Parathyroid adenoma (tissue), 2 donors: ENCODE results near the gene KCNG2.
"Not testable (repeated sequence)": the region's sequence is repeated elsewhere in the genome, so short reads cannot be mapped to it uniquely, and the experiment has no call there.

Experiments
- H2AFZ ChIP-seq: fragments of 300-600 bp; sonication (generic); one replicate; pipeline ENCODE4 v1.7.0; 2017; ENCODE audit warnings: antibody characterized with exemption, mild to moderate bottlenecking
- H3K27ac ChIP-seq: fragments of 300-600 bp; sonication (generic); one replicate; pipeline ENCODE4 v1.7.0; 2017
- H3K27me3 ChIP-seq: fragments of 300-600 bp; sonication (generic); one replicate; pipeline ENCODE4 v1.7.0; 2017; ENCODE audit warnings: low read length; ENCODE audit not compliant: control insufficient read depth, insufficient read depth
- H3K36me3 ChIP-seq: fragments of 300-600 bp; sonication (generic); one replicate; pipeline ENCODE4 v1.7.0; 2017; ENCODE audit warnings: low read length; ENCODE audit not compliant: control insufficient read depth, insufficient read depth
- H3K4me1 ChIP-seq: fragments of 300-600 bp; sonication (generic); one replicate; pipeline ENCODE4 v1.7.0; 2017; ENCODE audit warnings: control low read depth
- H3K4me2 ChIP-seq: fragments of 300-600 bp; sonication (generic); one replicate; pipeline ENCODE4 v1.7.0; 2017; ENCODE audit warnings: low read length
- H3K4me3 ChIP-seq: fragments of 300-600 bp; sonication (generic); one replicate; pipeline ENCODE4 v1.7.0; 2017; ENCODE audit warnings: low read depth, low read length
- H3K79me2 ChIP-seq: fragments of 300-600 bp; sonication (generic); one replicate; pipeline ENCODE4 v1.7.0; 2017; ENCODE audit warnings: control low read depth
- H3K9ac ChIP-seq: fragments of 300-600 bp; sonication (generic); one replicate; pipeline ENCODE4 v1.7.0; 2017; ENCODE audit warnings: mild to moderate bottlenecking
- H3K9me3 ChIP-seq: fragments of 300-600 bp; sonication (generic); one replicate; pipeline ENCODE4 v1.7.0; 2017; ENCODE audit warnings: low read length; ENCODE audit not compliant: control insufficient read depth
- TF ChIP-seq, protein P1 (sequence below): fragments of 300-600 bp; sonication (generic); IDR thresholded peaks from one replicate; pipeline ENCODE4 v1.7.0; 2017; ENCODE audit warnings: antibody characterized with exemption, mild to moderate bottlenecking
- donor health status: primary hyperparathyroidism.

The KCNG2 gene

DNA sequence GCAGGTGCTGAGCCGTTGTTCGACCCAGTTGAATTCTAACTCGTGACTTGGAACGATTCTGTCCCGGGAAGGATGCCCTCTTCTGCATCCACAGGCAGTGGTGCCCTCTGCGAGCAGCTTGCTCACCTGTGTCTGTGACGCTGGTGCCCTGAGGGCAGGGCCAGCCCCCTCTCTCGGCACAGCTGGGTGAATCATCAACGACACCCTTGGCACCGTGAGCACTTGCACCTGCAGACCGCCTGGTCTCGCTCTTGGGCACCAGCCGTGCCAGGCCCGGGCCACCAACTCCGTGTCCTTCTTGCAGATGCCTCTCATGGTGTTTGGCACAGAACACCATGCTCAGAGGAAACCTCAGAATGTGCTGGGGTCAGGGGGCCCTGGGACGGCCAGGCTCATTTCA, 78.8 kb downstream of the KCNG2 start:
- H3K4me3 ChIP-seq, result no peak overlapping the region
- H3K27ac ChIP-seq, result no peak overlapping the region
- H3K79me2 ChIP-seq, result no peaks in the 10 kb centered on the region
- H3K9me3 ChIP-seq, result no peaks in the 10 kb centered on the region
- H3K9ac ChIP-seq, result no peak overlapping the region
- no peaks in the 10 kb centered on the region for H3K4me1 ChIP-seq
- no peaks in the 10 kb centered on the region for H3K27me3 ChIP-seq
- no peak overlapping the region for H3K4me2 ChIP-seq
- H3K36me3 ChIP-seq, result no peaks in the 10 kb centered on the region
- TF ChIP-seq, protein P1, sequence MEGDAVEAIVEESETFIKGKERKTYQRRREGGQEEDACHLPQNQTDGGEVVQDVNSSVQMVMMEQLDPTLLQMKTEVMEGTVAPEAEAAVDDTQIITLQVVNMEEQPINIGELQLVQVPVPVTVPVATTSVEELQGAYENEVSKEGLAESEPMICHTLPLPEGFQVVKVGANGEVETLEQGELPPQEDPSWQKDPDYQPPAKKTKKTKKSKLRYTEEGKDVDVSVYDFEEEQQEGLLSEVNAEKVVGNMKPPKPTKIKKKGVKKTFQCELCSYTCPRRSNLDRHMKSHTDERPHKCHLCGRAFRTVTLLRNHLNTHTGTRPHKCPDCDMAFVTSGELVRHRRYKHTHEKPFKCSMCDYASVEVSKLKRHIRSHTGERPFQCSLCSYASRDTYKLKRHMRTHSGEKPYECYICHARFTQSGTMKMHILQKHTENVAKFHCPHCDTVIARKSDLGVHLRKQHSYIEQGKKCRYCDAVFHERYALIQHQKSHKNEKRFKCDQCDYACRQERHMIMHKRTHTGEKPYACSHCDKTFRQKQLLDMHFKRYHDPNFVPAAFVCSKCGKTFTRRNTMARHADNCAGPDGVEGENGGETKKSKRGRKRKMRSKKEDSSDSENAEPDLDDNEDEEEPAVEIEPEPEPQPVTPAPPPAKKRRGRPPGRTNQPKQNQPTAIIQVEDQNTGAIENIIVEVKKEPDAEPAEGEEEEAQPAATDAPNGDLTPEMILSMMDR, result no peak
- no peak overlapping the region for H2AFZ ChIP-seq

DNA sequence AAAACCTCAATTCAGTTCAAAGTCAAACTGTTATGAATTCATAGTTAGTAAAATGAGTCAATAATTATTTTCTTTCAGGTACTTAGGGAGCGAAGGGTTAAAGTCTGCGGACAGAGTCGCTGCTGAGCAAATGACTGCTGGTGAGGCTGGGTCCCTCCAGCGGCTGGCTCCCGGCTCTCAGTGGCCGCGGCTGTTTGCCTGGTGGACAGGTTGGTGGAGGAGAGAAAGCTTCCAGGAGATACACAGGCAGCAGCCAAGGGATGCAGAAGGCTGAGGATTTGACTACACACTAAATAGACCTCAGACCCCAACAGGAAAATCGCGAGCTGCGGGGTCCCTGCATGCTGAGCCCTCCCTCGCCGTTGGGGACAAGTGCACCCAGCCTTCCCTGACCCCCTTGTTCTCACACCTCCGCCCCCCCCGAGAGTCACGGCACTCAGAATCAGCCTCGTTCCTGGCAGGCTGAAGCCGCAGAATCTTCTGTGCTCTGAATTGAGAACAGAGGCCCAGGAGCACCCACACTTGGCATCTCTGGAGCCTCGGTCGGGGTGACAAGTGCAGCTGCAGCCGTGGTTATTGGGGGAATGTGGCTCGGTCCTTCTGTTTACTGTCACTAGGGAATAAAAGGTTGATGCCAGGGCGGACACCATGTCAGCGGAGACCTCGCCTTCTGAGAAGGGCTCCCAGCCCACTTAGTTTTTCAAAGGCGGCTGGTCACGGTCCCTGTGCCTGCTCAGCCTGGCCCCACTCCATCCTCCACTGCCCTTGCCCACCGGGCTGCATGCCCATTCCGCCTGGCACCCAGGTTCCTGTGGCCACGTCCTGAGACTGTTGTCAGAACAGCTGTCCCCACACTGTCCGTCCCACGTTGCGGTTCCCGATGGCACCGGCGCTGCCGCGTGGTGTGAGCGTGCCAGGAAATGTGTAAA, 79.7 kb downstream of the KCNG2 start:
- Histone ChIP-seq H3K4me2 (no peak overlapping the region), H3K4me3 (no peak overlapping the region), H3K27me3 (no peaks in the 10 kb centered on the region), H3K9ac (no peak overlapping the region), H2AFZ (no peak overlapping the region), H3K36me3 (no peaks in the 10 kb centered on the region), H3K27ac (no peak overlapping the region), H3K4me1 (no peaks in the 10 kb centered on the region), H3K9me3 (no peaks in the 10 kb centered on the region), H3K79me2 (no peaks in the 10 kb centered on the region)
- TF ChIP-seq, protein P1, result no peak

DNA sequence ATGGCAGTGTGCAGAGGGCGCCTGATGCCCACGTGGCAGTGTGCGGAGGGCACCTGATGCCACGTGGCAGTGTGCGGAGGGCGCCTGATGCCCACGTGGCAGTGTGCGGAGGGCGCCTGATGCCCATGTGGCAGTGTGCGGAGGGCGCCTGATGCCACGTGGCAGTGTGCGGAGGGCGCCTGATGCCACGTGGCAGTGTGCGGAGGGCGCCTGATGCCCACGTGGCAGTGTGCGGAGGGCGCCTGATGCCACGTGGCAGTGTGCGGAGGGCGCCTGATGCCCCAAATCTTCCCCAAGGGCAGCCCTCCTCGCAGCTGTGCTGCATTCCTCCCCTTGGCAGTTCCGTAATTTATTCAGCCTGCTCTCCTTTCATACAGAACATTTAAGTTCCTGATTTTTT, 80.5 kb downstream of the KCNG2 start:
- H3K4me1 ChIP-seq, H3K36me3 ChIP-seq, H3K9ac ChIP-seq, H2AFZ ChIP-seq, H3K9me3 ChIP-seq, H3K4me2 ChIP-seq, H3K4me3 ChIP-seq, H3K79me2 ChIP-seq, H3K27ac ChIP-seq, H3K27me3 ChIP-seq: not testable (repeated sequence)

DNA sequence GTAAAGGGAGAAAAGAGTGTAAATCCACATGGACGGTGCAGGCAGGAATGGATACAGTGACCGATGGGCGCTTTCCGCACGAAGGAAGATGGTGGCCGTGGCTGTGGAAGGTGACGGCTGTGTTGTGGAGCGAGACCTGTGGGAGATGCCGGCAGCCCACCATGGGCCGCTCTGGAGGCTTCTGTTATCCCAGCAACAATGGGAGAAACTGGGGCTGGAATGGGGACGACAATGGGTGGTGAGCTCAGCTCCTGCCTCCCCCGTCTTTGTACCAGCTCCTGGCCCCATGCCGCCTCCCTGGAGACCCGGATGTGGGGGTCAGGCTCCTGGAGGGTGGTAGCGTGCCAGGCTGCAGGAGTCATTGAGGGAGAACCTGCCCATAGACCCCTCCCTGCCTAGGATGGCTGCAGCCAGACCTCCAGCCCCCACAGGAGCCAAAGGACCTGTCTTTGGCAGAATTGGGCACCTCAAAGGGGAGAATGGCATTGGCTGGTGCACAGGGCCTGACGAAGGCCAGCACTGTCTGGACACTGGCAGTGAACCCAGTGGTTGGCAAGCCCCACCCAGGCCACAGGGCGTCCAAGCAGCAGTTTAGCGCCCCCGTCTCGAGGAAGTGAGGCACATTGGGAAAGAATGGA, 81.1 kb downstream of the KCNG2 start:
- no peak overlapping the region for H2AFZ ChIP-seq
- no peaks in the 10 kb centered on the region for H3K27me3 ChIP-seq
- H3K4me1 ChIP-seq, result no peaks in the 10 kb centered on the region
- no peak overlapping the region for H3K9ac ChIP-seq
- H3K27ac ChIP-seq, result no peak overlapping the region
- H3K4me2 ChIP-seq, result no peak overlapping the region
- no peaks in the 10 kb centered on the region for H3K36me3 ChIP-seq
- no peaks in the 10 kb centered on the region for H3K79me2 ChIP-seq
- H3K9me3 ChIP-seq, result no peaks in the 10 kb centered on the region
- H3K4me3 ChIP-seq, result no peak overlapping the region
- TF ChIP-seq, protein P1, result no peak

DNA sequence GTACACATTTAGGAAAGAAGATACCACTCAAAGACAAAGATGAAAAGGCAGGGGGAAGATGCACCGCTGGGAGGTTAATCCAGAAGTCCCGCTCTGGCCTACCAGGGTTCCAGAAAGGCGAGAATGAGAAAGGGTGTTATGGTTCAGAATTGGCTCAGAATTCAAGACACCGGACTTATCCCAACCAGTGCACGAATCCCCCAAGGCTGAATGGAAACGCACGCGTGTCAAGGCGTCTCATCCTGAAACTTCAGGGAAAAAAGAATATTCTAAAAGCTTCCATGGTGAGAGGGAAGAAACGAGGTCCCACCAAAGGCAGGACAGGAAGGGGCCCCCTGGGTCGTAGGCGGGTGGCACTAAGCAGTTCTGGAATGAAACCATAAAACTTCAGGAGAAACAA, 81.8 kb downstream of the KCNG2 start:
- Histone ChIP-seq H2AFZ (no peak overlapping the region), H3K27me3 (no peaks in the 10 kb centered on the region), H3K4me2 (no peak overlapping the region), H3K27ac (no peak overlapping the region), H3K4me1 (no peaks in the 10 kb centered on the region), H3K4me3 (no peak overlapping the region), H3K36me3 (no peaks in the 10 kb centered on the region), H3K9me3 (no peaks in the 10 kb centered on the region), H3K9ac (no peak overlapping the region), H3K79me2 (no peaks in the 10 kb centered on the region)
- TF ChIP-seq, protein P1, result no peak
